ENCODE results near the gene GPR148.

DNA sequence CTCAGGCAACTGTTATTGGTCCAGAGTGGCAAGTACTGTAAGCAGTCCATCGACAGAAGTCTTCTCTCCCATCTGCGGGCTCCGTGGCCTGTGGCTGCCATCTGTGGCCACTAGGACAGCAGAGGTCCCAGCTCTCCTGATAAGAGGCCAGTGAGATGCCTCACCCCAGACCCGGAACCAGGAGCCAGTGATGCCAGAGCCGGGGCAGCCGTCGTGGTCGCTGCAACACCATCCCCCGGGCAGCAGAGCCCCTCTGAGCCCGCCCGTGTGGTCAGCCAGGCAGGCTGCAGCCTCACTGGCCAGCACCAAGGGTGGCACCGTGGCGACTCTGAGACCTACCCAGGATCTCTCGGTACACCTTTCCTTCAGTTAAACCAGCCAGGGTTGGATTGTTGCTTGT lies 8.7 kb downstream of the GPR148 start:
- TF ChIP-seq EZH2phosphoT487 (IDR thresholded peaks at IDR 0.05; ENCODE audit: borderline replicate concordance) = no peak
- TF ChIP-seq, protein P1, sequence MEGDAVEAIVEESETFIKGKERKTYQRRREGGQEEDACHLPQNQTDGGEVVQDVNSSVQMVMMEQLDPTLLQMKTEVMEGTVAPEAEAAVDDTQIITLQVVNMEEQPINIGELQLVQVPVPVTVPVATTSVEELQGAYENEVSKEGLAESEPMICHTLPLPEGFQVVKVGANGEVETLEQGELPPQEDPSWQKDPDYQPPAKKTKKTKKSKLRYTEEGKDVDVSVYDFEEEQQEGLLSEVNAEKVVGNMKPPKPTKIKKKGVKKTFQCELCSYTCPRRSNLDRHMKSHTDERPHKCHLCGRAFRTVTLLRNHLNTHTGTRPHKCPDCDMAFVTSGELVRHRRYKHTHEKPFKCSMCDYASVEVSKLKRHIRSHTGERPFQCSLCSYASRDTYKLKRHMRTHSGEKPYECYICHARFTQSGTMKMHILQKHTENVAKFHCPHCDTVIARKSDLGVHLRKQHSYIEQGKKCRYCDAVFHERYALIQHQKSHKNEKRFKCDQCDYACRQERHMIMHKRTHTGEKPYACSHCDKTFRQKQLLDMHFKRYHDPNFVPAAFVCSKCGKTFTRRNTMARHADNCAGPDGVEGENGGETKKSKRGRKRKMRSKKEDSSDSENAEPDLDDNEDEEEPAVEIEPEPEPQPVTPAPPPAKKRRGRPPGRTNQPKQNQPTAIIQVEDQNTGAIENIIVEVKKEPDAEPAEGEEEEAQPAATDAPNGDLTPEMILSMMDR (IDR thresholded peaks at IDR 0.05 in 2 of 3, conservative IDR thresholded peaks at IDR 0.05 in 1 of 3; ENCODE audit: borderline replicate concordance in 1 of 3, insufficient read depth in 1 of 3, low read depth in 2 of 3, low read length in 2 of 3) = no peak
- no peak for TF ChIP-seq YY1 (IDR thresholded peaks at IDR 0.05; ENCODE audit: extremely low read depth, insufficient replicate concordance, low read depth, low read length)
- no peak for TF ChIP-seq POLR2A (IDR thresholded peaks at IDR 0.05; ENCODE audit: borderline replicate concordance, extremely low read depth, insufficient read depth, insufficient read length)
- TF ChIP-seq CEBPB (IDR thresholded peaks at IDR 0.05; ENCODE audit: low read depth) = no peak
- no peak for TF ChIP-seq SP1 (IDR thresholded peaks at IDR 0.05; ENCODE audit: low read depth)

Measured in HCT116 (cell line).